Caco-2 (cell line): ENCODE results near the gene L3MBTL4. TPM values are rescaled to one million over a fixed set of nuclear protein-coding genes. Genes with fewer than 3 reads are reported as not detected.

Experiments used
- BruUV-seq: library from RNA; stranded (reverse); fragments of 400-500 nt; replicated peaks from 2 replicates; lab custom pipeline; 2021; lab: Mats Ljungman, UMichigan
- CTCF ChIA-PET: fragments of 300-600 bp; sonication (Branson Sonifier 250); formaldehyde crosslinking; loops from one replicate; lab custom pipeline; 2022; ENCODE audit warnings: antibody characterized with exemption; lab: Charles Lee
- POLR2A ChIA-PET: fragments of 300-600 bp; sonication (Branson Sonifier 250); formaldehyde crosslinking; loops from one replicate; lab custom pipeline; 2022; ENCODE audit warnings: antibody characterized with exemption; lab: Charles Lee
- DNase-seq, 2 experiments: peaks; one replicate each; pipeline versions ENCODE4 v3.0.0 to v3.0.0-alpha.2; 2020 to 2022
- H3K27me3 ChIP-seq: replicated peaks from 2 replicates; pipeline ENCODE4 v1.6.0; 2011; ENCODE audit warnings: low read length; ENCODE audit not compliant: control insufficient read depth, insufficient read depth
- H3K36me3 ChIP-seq: 2 replicates; pipeline ENCODE4 v1.5.1; 2011; ENCODE audit warnings: low read length; ENCODE audit not compliant: control insufficient read depth, insufficient read depth
- H3K4me1 ChIP-seq: fragments of 250-450 bp; sonication (Bioruptor Pico); 2 replicates; pipeline ENCODE4 v1.5.1; 2020; ENCODE audit warnings: mild to moderate bottlenecking
- H3K4me3 ChIP-seq: 2 replicates; pipeline ENCODE4 v1.5.1; 2011; ENCODE audit warnings: low read depth, mild to moderate bottlenecking, control low read depth, low read length
- H3K9me3 ChIP-seq: fragments of 250-450 bp; sonication (Bioruptor Pico); 2 replicates; pipeline ENCODE4 v1.5.1; 2020; ENCODE audit warnings: mild to moderate bottlenecking, moderate library complexity
- H3K27ac Mint-ChIP-seq: one replicate; pipeline ENCODE4 v1.8.0; 2022; ENCODE audit warnings: mixed read lengths; ENCODE audit not compliant: unreplicated experiment
- H3K27me3 Mint-ChIP-seq: one replicate; pipeline ENCODE4 v1.8.0; 2022; ENCODE audit warnings: mixed read lengths; ENCODE audit not compliant: insufficient read depth, unreplicated experiment
- H3K36me3 Mint-ChIP-seq: one replicate; pipeline ENCODE4 v1.8.0; 2022; ENCODE audit warnings: mild to moderate bottlenecking, mixed read lengths; ENCODE audit not compliant: insufficient read depth, unreplicated experiment
- H3K4me1 Mint-ChIP-seq: one replicate; pipeline ENCODE4 v1.8.0; 2022; ENCODE audit warnings: low read depth, mixed read lengths; ENCODE audit not compliant: unreplicated experiment
- H3K4me3 Mint-ChIP-seq: one replicate; pipeline ENCODE4 v1.8.0; 2022; ENCODE audit warnings: mild to moderate bottlenecking, moderate library complexity, mixed read lengths; ENCODE audit not compliant: unreplicated experiment
- H3K9me3 Mint-ChIP-seq: one replicate; pipeline ENCODE4 v1.8.0; 2022; ENCODE audit warnings: mixed read lengths; ENCODE audit not compliant: unreplicated experiment
- CTCF ChIP-seq, 2 experiments: fragments of 200-600 bp in 1 of 2; IDR thresholded peaks; 1 replicate in 1 of 2; 2 replicates in 1 of 2; pipeline versions ENCODE4 v1.5.1 to v1.8.0; 2011 to 2022; ENCODE audit warnings: antibody characterized with exemption in 1 of 2, control low read depth in 1 of 2, inconsistent platforms in 1 of 2, low read depth in 1 of 2, low read length in 1 of 2, mild to moderate bottlenecking in 1 of 2, moderate library complexity in 1 of 2; ENCODE audit not compliant: insufficient read depth in 1 of 2, severe bottlenecking in 1 of 2, unreplicated experiment in 1 of 2
- intact Hi-C: fragments of 100-400 bp; cut with micrococcal nuclease; formaldehyde crosslinking; loops from one replicate; pipeline ENCODE4 v1.10.0; 2022; ENCODE audit not compliant: unreplicated experiment
- total RNA-seq: library from RNA; stranded (reverse); gene quantifications from 2 replicates; pipeline ENCODE4 v1.2.3, GENCODE V29; 2022

Gene L3MBTL4
- total RNA-seq, 1 experiment from 2014 or later = 0.23 TPM

GRCh38 chr18:6170604-6171003, 244.1 kb downstream of the L3MBTL4 start:
- POLR2A ChIA-PET = no interaction called here

GRCh38 chr18:6161549-6161948, 253.2 kb downstream of the L3MBTL4 start:
- Histone ChIP-seq H3K9me3 (no peaks in the 10 kb centered on the region), H3K36me3 (no peaks in the 10 kb centered on the region), H3K4me1 (no peaks in the 10 kb centered on the region), H3K4me3 (no peak overlapping the region), H3K27me3 (no peaks in the 10 kb centered on the region)
- no peaks in the 10 kb centered on the region for H3K4me1 Mint-ChIP-seq
- no peak overlapping the region for H3K4me3 Mint-ChIP-seq
- intact Hi-C loops = no loop called here
- DNase-seq = no peak
- H3K36me3 Mint-ChIP-seq = no peaks in the 10 kb centered on the region
- ChIA-PET POLR2A (no interaction called here), CTCF (no interaction called here)
- peaks cover 8% of the 10 kb centered on the region for H3K27me3 Mint-ChIP-seq
- TF ChIP-seq CTCF (IDR thresholded peaks at IDR 0.05; ENCODE audit: insufficient read depth in 1 of 2, low read depth in 1 of 2, low read length in 1 of 2, severe bottlenecking in 1 of 2, unreplicated experiment in 1 of 2) = no peak
- no TSS peak for BruUV-seq
- H3K9me3 Mint-ChIP-seq = peaks cover 11% of the 10 kb centered on the region
- no peak overlapping the region for H3K27ac Mint-ChIP-seq

More at GRCh38 chr18:6170604-6171003, 244.1 kb downstream of the L3MBTL4 start:
- CTCF ChIA-PET = no interaction called here
- intact Hi-C loops = no loop called here
- H3K27me3 Mint-ChIP-seq = peaks cover 19% of the 10 kb centered on the region
- no peak overlapping the region for H3K27ac Mint-ChIP-seq
- Histone ChIP-seq H3K36me3 (no peaks in the 10 kb centered on the region), H3K27me3 (no peaks in the 10 kb centered on the region), H3K4me3 (no peak overlapping the region), H3K9me3 (no peaks in the 10 kb centered on the region), H3K4me1 (no peaks in the 10 kb centered on the region)
- no peak for DNase-seq
- no TSS peak for BruUV-seq
- TF ChIP-seq CTCF (IDR thresholded peaks at IDR 0.05; ENCODE audit: insufficient read depth in 1 of 2, low read depth in 1 of 2, low read length in 1 of 2, severe bottlenecking in 1 of 2, unreplicated experiment in 1 of 2) = no peak
- H3K36me3 Mint-ChIP-seq = no peaks in the 10 kb centered on the region
- H3K4me3 Mint-ChIP-seq = no peak overlapping the region
- no peaks in the 10 kb centered on the region for H3K9me3 Mint-ChIP-seq
- H3K4me1 Mint-ChIP-seq = no peaks in the 10 kb centered on the region

DNA sequence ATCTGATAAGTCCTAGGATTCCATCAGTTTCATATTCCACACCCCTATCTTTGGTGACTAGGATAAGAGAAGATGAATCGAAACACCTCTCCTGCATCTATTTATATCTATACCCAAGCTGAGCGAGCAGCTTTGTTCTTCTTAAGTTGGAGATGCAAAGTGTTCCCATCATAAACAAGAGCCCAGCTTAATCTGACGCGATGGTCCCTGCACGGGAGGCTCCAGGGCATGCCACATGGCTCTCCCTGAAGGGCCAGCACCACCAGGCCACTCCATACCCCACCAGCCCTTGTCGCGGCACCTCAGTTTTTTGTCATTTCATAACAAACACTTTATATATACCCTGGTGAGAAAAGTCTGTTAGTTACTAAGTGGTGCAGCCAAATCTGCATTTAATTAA, 255.3 kb downstream of the L3MBTL4 start:
- H3K9me3 Mint-ChIP-seq = peaks cover 11% of the 10 kb centered on the region

More for the DNA sequence above, 255.3 kb downstream of the L3MBTL4 start:
- intact Hi-C loops = no loop called here
- Histone ChIP-seq H3K36me3 (no peaks in the 10 kb centered on the region), H3K27me3 (no peaks in the 10 kb centered on the region), H3K4me1 (no peaks in the 10 kb centered on the region), H3K9me3 (no peaks in the 10 kb centered on the region), H3K4me3 (no peak overlapping the region)
- ChIA-PET CTCF (no interaction called here), POLR2A (no interaction called here)
- Mint-ChIP-seq H3K4me3 (no peak overlapping the region), H3K27me3 (peaks cover 5% of the 10 kb centered on the region), H3K27ac (no peak overlapping the region), H3K4me1 (no peaks in the 10 kb centered on the region), H3K36me3 (no peaks in the 10 kb centered on the region)
- TF ChIP-seq CTCF (IDR thresholded peaks at IDR 0.05; ENCODE audit: insufficient read depth in 1 of 2, low read depth in 1 of 2, low read length in 1 of 2, severe bottlenecking in 1 of 2, unreplicated experiment in 1 of 2) = no peak
- no peak for DNase-seq
- no TSS peak for BruUV-seq
